ENCODE data around the gene ZC3H4.

GRCh38 chr19:47122359-47123335 lies 9.1 kb upstream of the ZC3H4 start:
- TF ChIP-seq POLR2A (IDR thresholded peaks at IDR 0.05) (no peak), CTCF (IDR thresholded peaks at IDR 0.05) (no peak)

Data from heart left ventricle (tissue), 13 donors.